ENCODE measurements around the gene TSSK3. TPM values are rescaled to one million over a fixed set of nuclear protein-coding genes. Genes with fewer than 3 reads are reported as not detected.

The TSSK3 gene
- total RNA-seq, 2 donors from 2014 or later = 3.4 to 6.4 TPM

GRCh38 chr1:32388641-32389040 is 26.3 kb downstream of the TSSK3 start:
- TF ChIP-seq CTCF (conservative IDR thresholded peaks at IDR 0.05) = no peak
- Histone ChIP-seq H3K27me3 (ENCODE audit: control insufficient read depth, insufficient read depth, low read length, poor library complexity, severe bottlenecking) (no peaks in the 10 kb centered on the region), H3K9ac (ENCODE audit: extremely low read depth, low read length, poor library complexity, severe bottlenecking) (no peak overlapping the region), H3K36me3 (ENCODE audit: control insufficient read depth, insufficient read depth, low read length) (peaks cover 91% of the 10 kb centered on the region), H3K27ac (ENCODE audit: low read depth, low read length) (no peak overlapping the region), H3K4me1 (ENCODE audit: control insufficient read depth, insufficient read depth, low read length) (peaks cover 5% of the 10 kb centered on the region), H3K9me3 (ENCODE audit: control insufficient read depth, low read length) (no peaks in the 10 kb centered on the region), H3K4me3 (ENCODE audit: low read length) (no peak overlapping the region)
- H3K4me1 Mint-ChIP-seq = peaks cover 5% of the 10 kb centered on the region
- no peak overlapping the region for H3K4me3 Mint-ChIP-seq
- no peak for DNase-seq
- no peak overlapping the region for H3K27ac Mint-ChIP-seq
- H3K36me3 Mint-ChIP-seq (ENCODE audit: low read depth) = peaks cover 40% of the 10 kb centered on the region
- no peaks in the 10 kb centered on the region for H3K9me3 Mint-ChIP-seq
- WGBS, 2 experiments (ENCODE audit: insufficient coverage in 1 of 2, insufficient read length in 1 of 2) = 81 to 95% methylated on average over 3 to 6 of the region's 6 CpGs
- no peaks in the 10 kb centered on the region for H3K27me3 Mint-ChIP-seq (ENCODE audit: insufficient read depth)

- peaks cover 67% of the 10 kb centered on the region for H3K36me3 ChIP-seq (ENCODE audit: control insufficient read depth, insufficient read depth, low read length)
- no peaks in the 10 kb centered on the region for H3K27me3 ChIP-seq (ENCODE audit: control insufficient read depth, insufficient read depth, low read length, poor library complexity, severe bottlenecking)
- DNase-seq = no peak
- H3K36me3 Mint-ChIP-seq (ENCODE audit: low read depth) = peaks cover 21% of the 10 kb centered on the region
- whole genome bisulfite sequencing, 2 experiments (ENCODE audit: insufficient coverage in 1 of 2, insufficient read length in 1 of 2) = 94% methylated on average over 7 to 8 of the region's 8 CpGs
- H3K9ac ChIP-seq (ENCODE audit: extremely low read depth, low read length, poor library complexity, severe bottlenecking) = no peak overlapping the region
- peaks cover under 1% of the 10 kb centered on the region for H3K9me3 ChIP-seq (ENCODE audit: control insufficient read depth, low read length)
- H3K27me3 Mint-ChIP-seq (ENCODE audit: insufficient read depth) = no peaks in the 10 kb centered on the region
- peaks cover 7% of the 10 kb centered on the region for H3K4me1 Mint-ChIP-seq
- H3K27ac Mint-ChIP-seq = no peak overlapping the region
- peaks cover 2% of the 10 kb centered on the region for H3K9me3 Mint-ChIP-seq
- peak; percentile 49 for TF ChIP-seq CTCF (conservative IDR thresholded peaks at IDR 0.05)
- peaks cover 5% of the 10 kb centered on the region for H3K4me1 ChIP-seq (ENCODE audit: control insufficient read depth, insufficient read depth, low read length)
- no peak overlapping the region for H3K27ac ChIP-seq (ENCODE audit: low read depth, low read length)
- no peak overlapping the region for H3K4me3 Mint-ChIP-seq
- H3K4me3 ChIP-seq (ENCODE audit: low read length) = no peak overlapping the region
Observed at GRCh38 chr1:32390904-32391870, 28.8 kb downstream of the TSSK3 start.

- H3K4me1 ChIP-seq (ENCODE audit: control insufficient read depth, insufficient read depth, low read length) = peaks cover 5% of the 10 kb centered on the region
- 95% methylated on average over 3 of the region's 3 CpGs; no CpG with 5 or more reads in 1 of the 2 experiments for WGBS, 2 experiments (ENCODE audit: insufficient coverage in 1 of 2, insufficient read length in 1 of 2)
- H3K36me3 ChIP-seq (ENCODE audit: control insufficient read depth, insufficient read depth, low read length) = peaks cover 55% of the 10 kb centered on the region
- no peak for TF ChIP-seq CTCF (conservative IDR thresholded peaks at IDR 0.05)
- no peak overlapping the region for H3K4me3 Mint-ChIP-seq
- peaks cover 11% of the 10 kb centered on the region for H3K9me3 Mint-ChIP-seq
- H3K36me3 Mint-ChIP-seq (ENCODE audit: low read depth) = peaks cover 20% of the 10 kb centered on the region
- peaks cover 10% of the 10 kb centered on the region for H3K4me1 Mint-ChIP-seq
- H3K4me3 ChIP-seq (ENCODE audit: low read length) = peak overlapping the region; percentile 82
- H3K27ac Mint-ChIP-seq = peak overlapping the region; percentile 61
- H3K27me3 Mint-ChIP-seq (ENCODE audit: insufficient read depth) = no peaks in the 10 kb centered on the region
- no peaks in the 10 kb centered on the region for H3K27me3 ChIP-seq (ENCODE audit: control insufficient read depth, insufficient read depth, low read length, poor library complexity, severe bottlenecking)
- no peak overlapping the region for H3K9ac ChIP-seq (ENCODE audit: extremely low read depth, low read length, poor library complexity, severe bottlenecking)
- H3K27ac ChIP-seq (ENCODE audit: low read depth, low read length) = no peak overlapping the region
- DNase-seq = no peak
- H3K9me3 ChIP-seq (ENCODE audit: control insufficient read depth, low read length) = peaks cover 6% of the 10 kb centered on the region
Observed at GRCh38 chr1:32392325-32392724, 30.0 kb downstream of the TSSK3 start.
